ENCODE measurements around the gene SRC.

SRC gene

DNA sequence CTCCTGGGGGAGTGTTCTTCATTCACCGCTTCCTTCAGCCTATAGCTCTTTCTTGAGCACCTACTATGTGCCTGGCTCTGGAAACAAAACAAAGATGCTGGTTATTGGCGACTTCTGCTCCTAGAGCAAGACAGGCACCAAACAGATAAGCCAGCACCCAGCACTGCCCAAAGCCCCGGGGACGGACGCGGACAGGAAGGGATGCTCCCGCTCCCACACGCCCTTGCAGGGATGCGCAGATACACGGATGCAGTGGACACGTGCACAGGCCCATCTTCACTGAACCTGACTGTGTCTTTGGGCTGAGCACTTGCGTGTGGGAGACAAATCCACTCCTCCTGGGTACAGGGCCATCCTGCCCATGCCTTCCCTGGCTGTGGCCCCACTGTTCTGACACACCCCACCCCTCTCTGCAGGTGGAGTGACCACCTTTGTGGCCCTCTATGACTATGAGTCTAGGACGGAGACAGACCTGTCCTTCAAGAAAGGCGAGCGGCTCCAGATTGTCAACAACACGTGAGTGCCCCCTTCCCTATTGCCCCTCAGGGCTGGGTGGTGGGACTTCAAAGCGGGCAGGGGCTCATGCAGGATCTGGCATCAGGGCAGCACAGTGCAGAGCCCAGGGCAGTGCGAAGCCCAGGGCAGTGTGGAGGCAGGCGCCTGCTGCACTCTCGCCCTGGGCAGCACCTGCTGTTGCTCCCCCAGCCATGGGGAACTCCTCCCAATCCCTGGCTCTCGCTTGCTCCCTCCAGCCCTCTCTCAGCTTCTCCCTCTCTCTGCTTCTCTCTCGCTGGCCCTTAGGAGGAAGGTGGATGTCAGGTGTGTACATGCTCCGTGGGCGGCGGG, 39.9 kb downstream of the SRC start:
- no peak for DNase-seq

- no peak for DNase-seq
These were observed 40.7 kb downstream of the SRC start for GRCh38 chr20:37386505-37387251.

- no peak for DNase-seq
These were observed 41.8 kb downstream of the SRC start for GRCh38 chr20:37387519-37388269.

GRCh38 chr20:37388831-37389230, 42.9 kb downstream of the SRC start:
- DNase-seq, result no peak

GRCh38 chr20:37389241-37389747, 43.4 kb downstream of the SRC start:
- DNase-seq, result no peak

GRCh38 chr20:37389844-37390275, 43.9 kb downstream of the SRC start:
- no peak for DNase-seq

- DNase-seq, result no peak
These were observed 44.6 kb downstream of the SRC start for GRCh38 chr20:37390503-37390890.

DNA sequence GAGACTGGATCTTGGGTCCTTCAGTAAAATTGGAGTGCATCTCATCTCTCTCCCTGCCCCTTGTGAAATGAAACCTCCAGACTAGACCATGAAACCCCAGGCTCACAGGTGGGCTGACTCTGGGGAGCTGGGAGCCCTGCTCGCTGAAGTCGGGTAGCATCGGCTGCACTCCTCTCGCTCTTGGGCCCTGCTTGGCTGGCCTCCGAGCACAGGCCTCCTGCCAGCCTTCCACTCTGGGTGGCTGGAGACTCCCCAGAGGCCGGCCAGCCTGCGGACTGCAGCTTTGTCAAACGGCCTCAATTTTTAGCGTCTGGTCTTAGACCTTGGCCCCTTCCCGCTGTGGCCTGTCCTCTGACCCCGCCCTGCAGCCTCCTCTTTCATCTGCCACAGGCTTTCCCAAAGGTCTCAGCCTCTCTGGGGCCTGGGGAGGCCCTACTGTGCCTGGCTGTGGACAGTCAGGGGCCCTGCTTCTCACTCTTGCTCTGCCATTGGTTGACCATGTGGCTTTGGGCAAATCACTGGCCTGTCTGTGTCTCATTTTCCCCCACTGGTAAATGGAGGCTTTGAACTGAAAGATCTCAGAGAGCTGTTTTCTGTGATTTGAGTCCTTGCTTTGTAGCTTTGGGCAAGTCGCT, 45.1 kb downstream of the SRC start:
- no peak for DNase-seq

DNA sequence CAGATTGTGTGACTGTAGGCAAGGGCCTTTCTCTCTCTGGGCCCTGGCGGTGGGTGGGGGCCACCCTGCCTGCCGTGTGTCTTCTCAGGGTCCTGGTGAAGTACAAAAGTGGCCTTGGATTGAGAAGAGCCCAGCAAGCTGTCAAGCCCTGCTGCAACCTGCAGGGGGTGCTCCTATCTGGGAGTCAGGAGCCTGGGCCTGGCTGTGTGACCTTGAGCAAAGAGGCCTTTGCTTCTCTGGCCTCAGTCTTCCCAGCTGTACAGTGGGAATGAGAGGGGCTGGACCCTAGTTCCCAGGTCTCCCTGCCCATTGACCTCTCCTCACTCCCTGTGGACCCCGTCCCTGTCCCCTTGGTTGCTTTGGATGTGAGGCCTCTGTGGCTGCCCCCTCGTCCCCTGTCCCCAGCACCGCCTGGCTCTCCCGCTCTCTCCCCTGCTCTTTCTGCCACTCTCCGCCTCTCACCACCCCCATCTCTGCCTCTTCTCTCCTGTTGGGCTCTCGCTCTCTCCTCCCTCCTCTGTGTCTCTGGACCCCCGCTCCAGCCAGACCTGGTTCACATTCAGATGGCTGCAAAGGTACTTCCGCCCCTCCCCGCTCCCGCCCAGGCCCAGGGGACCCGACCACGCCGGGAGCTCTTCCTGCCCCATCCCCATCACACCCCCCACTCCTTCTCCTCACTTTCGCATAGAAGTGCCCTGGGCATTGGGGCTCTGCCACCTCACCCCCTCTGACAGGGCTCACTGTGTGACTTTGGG, 46.7 kb downstream of the SRC start:
- DNase-seq, result no peak

GRCh38 chr20:37393196-37393862, 47.4 kb downstream of the SRC start:
- no peak for DNase-seq

DNA sequence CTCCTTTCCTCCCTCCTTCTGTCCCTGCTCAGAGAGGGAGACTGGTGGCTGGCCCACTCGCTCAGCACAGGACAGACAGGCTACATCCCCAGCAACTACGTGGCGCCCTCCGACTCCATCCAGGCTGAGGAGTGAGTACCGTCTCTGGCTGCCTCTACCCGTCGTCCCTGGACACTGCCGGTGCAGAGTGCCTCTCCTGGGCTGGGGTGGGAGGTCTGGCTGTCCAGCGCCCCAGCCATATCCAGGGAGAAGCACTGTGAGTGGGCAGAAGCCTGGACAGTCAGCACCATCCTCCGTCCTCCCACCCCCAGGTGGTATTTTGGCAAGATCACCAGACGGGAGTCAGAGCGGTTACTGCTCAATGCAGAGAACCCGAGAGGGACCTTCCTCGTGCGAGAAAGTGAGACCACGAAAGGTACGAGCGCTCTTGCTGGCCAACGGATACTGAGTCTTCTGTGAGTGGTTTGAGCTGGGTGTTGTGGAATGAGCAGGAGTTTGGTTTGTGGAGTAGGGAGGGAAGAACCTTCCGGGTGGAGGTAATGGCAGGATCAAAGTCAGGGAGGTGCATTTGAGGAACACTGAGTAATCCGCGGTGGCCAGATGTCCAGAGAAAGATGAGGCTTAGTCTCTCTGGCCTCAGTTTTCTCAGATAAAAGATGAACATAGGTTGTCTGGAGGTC, 48.1 kb downstream of the SRC start:
- no peak for DNase-seq

DNA sequence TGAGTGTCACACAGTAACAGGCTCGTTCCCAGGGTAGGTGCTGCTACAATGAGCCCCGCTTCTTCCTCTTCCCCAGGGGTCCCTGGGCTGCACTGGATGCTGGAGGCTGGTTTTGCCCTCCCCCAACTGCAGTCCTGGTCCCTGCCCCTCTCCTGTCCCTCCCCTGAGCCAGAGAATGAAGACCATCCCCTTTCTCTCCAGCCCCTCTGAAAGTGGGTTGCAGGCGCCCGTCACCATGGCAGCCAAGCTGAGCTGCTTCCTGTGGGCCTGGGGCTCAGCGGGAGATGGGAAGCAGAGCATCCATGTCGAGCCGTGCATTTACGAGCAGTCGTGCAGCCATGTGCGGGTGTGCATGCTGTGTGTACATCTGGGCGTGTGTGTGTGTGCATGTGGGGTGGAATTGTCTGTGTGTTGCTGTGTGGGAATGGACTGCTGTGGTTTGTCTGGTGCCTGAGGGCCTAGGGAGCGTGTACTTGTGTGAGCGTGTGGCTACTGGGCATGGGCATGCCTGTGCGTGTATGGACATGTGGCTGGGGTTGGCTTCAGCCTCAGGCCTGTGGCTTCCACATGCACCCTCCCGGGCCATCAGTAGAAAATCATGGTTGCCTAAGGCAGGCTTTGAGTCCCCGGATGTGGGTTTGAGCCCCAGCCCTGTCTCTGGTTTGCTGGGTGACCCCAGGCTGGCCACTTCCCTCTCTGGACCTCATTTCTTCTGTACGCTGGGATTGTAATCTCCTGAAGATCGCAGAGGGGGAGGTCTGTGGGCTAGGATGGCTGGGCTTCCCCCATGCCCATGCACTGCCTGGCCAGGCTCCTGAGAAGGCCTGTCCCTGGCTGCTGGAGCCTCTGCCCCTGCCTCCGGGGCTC, 48.8 kb downstream of the SRC start:
- no peak for DNase-seq

GRCh38 chr20:37395410-37395797, 49.5 kb downstream of the SRC start:
- DNase-seq, result no peak

DNA sequence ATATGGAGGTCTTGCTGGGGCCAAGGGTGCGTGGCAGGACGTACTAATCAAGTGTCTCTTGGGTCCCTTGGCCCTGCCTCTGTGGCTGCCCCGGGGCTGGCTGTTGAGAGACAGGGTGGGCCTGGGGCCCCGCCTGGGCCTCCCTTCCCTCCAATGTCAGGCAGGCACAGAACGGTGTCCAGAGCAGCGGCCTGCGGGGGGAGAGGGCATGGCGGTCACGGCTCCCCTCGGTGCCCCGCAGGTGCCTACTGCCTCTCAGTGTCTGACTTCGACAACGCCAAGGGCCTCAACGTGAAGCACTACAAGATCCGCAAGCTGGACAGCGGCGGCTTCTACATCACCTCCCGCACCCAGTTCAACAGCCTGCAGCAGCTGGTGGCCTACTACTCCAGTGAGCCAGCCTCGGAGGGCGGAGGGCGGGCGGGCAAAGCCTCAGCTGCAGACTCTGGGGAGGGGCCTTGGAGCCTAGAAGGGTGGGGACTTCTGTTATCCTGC, 50.0 kb downstream of the SRC start:
- no peak for DNase-seq

DNA sequence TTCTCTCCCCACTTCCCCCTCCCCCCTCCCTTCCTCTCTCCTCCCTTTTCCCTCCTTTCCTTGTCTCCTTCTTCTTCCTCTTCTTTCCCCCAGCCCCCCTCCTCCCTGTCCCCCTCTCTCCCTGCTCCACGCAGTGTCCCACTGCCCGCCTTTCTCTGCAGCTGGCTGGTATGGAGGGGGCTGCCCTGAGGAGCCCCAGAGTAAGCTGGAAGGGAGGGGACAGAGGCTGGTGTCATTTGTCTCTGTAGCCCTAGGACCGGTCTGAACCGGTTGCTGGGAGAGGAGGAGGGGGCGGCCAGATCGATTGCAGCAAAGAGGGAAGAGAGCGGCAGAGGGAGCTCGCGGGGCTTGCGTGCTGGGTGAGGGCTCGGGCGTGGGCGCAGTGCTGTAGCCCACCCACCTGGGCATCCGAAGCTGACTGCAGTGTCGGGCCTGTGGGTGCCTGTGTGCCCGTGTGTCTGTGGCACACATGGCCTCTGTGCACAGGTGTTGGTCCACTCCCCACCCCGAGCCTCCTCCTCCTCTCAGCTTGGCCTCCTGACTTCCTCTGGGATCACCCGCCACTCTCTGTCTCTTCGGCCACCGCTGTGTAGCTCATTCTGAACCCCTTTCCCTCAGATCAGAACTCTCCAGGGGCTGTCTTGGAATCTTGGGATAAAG, 50.6 kb downstream of the SRC start:
- no peak for DNase-seq

DNA sequence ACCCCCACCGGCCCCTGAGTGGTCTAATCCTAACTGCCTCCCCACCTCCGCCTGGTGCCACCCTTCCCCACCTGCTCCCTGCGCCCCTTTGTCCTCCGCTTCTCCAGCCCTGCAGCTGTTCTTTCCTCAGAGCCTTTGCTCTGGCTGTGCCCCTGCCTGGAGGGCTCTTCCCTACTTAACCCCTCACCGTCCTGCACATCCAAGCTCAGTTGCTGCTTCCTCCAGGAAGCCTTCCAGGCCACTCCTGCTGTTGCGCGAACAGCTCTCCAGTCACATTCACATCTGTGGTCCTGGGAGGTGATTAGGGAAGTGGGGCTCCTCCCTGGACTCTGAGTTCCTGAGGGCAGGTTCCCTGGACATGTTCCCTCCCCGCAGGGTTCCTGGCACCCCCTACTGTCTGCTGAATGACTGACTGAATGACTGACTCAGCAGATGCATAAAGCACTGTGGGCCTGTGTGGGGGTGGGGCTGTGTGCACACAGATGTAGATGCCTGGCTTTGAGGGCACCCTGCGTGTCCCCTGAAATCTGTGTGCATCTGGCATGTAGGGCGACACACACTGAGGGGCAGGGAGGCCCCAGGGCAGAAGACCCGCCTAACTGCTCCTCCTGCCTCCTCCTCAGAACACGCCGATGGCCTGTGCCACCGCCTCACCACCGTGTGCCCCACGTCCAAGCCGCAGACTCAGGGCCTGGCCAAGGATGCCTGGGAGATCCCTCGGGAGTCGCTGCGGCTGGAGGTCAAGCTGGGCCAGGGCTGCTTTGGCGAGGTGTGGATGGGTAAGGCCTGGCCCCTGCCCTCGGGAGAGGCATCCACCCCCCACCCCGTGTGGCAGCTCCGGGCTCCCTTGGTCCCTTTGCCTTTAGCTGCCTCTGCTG, 51.4 kb downstream of the SRC start:
- no peak for DNase-seq

DNA sequence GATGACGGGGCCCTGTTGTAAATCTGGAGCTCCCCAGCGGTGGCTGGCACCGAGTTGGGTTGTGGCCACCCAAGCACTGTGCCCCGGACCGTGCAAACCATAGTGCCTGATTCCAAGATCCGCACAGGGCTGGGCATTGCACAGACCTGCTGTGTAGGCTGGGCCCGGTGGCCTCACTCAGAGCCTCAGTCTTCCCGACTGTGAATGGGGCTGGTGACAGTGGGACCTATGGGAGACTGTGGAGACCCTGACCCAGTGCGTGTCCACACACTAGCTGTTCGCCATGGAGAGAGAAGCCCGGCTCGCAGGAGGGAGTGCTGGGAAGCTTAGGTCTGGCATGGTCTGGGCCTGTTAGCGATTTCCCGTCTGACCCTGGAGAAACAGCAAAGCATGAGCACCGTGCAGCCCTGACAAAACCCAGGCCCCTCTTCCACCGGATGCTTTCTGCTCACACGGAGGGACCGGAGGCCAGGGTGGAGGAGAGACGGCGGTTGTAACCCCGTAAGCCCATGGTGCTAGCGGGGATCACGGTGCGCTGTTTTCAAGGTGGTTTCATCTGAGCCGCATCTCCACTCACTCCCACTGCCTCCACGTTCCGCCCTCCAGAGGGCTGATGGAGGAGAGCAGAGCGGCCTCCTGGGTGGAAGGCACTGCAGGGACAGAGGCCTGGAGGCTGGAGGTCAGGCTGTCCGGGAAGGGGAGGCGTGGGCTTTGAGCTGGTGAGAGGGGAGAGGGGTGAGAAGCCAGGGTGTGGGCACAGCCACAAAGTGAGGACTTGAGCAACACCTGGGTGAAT, 52.2 kb downstream of the SRC start:
- no peak for DNase-seq

All from NCI-H2029 treated with DMSO at 0.1 percent for 48 hours (cell line).